Pancreas (tissue), 10 donors: ENCODE data around the gene SNX24. TPM values are rescaled to one million over a fixed set of nuclear protein-coding genes. Genes with fewer than 3 reads are reported as not detected.

ENCODE experiments used
- ATAC-seq, 4 donors: fragments of 200-7000 bp; cut with Tn5 transposase; one replicate each; pipeline versions ENCODE4 v1.8.0 to v1.9.1; 2020; ENCODE audit warnings: mild to moderate bottlenecking in 4 of 4, moderate library complexity in 4 of 4
- DNase-seq, 6 donors: peaks; one replicate each; pipeline ENCODE4 v3.0.0-alpha.2; 2020
- FAIRE-seq: peaks from 2 replicates; lab custom pipeline; 2012; peaks lifted over from hg19 to GRCh38; lab: Jason Lieb, UNC
- H3K27ac ChIP-seq, 4 donors: fragments of 200-600 bp; sonication (generic); 1 replicate in 3 of 4; 2 replicates in 1 of 4; pipeline versions ENCODE4 v1.5.0 to v1.8.0; 2020
- H3K27me3 ChIP-seq, 4 donors: fragments of 200-600 bp; one replicate each; pipeline ENCODE4 v1.8.0; 2021
- H3K36me3 ChIP-seq, 3 donors: fragments of 200-600 bp; sonication (generic) in 1 of 3; one replicate each; pipeline versions ENCODE4 v1.5.0 to v1.8.0; 2020 to 2021
- H3K4me1 ChIP-seq, 3 donors: fragments of 200-600 bp; one replicate each; pipeline ENCODE4 v1.8.0; 2021
- H3K4me3 ChIP-seq, 4 donors: fragments of 200-600 bp; sonication (generic) in 2 of 4; one replicate each; pipeline versions ENCODE4 v1.5.0 to v1.8.0; 2020 to 2021
- H3K9me3 ChIP-seq, 4 donors: fragments of 200-600 bp; one replicate each; pipeline ENCODE4 v1.8.0; 2021
- WGBS, 2 donors: extraction: QIAGEN DNeasy Blood & Tissue Kit; methylation state at CpG; one replicate each; pipeline ENCODE4 v1.1.7; 2013; 5-methylcytosine and 5-hydroxymethylcytosine counted together
- intact Hi-C, 3 donors: fragments of 100-400 bp; cut with DNase I; formaldehyde crosslinking; loops; one replicate each; pipeline versions ENCODE4 v1.11.1 to v1.14.2; 2022
- polyA plus RNA-seq, 2 donors: library from polyadenylated mRNA; stranded (reverse); fragments of 200-250 nt; gene quantifications; one replicate each; pipeline ENCODE4 v1.2.3, GENCODE V29; 2013
- total RNA-seq, 6 donors: library from RNA; stranded (reverse); fragmentation: NEBNext Ultra II Directional in 4 of 6; extraction: Animal tissue kit (Norgen Biotek cat#: 25700) in 4 of 6; gene quantifications; one replicate each; pipeline versions ENCODE4 v1.2.1 to v1.2.4, GENCODE V29; 2021 to 2023
- TF ChIP-seq, protein P1 (sequence below), 4 donors: fragments of 200-600 bp; sonication (generic) in 3 of 4; IDR thresholded peaks; one replicate each; pipeline versions ENCODE4 v1.5.0 to v1.8.0; 2021; ENCODE audit warnings: antibody characterized with exemption in 4 of 4
- donor health status: healthy with polysubstance abuse.
- donor health status: DM: no; HTN: no; CAD: no; lungs with moderate emphysema.
- donor health status: DM: no; HTN: no; CAD: no.
- donor health status: control.
- donor health status: control.
- donor health status: Bipolar disorder and iron deficiency.
- donor health status: DM: yes; HTN: yes; CAD: no.
- donor health status: DM: no; HTN: no; CAD: no.
- donor health status: DM: no; HTN: no; CAD: no.
- donor health status: DM: yes; HTN: yes; CAD: no.

SNX24 gene
- total and polyA plus RNA-seq, 8 donors, result 5.2 to 10.0 (median 6.9) TPM

- Histone ChIP-seq H3K9me3 (no peaks in the 10 kb centered on the region), H3K27me3 (no peaks in the 10 kb centered on the region), H3K4me3 (no peak overlapping the region), H3K36me3 (peaks cover 0 to 17% (median 7%) of the 10 kb centered on the region in 3 donors), H3K4me1 (no peaks in the 10 kb centered on the region), H3K27ac (no peak overlapping the region)
- FAIRE-seq (no peak), ATAC-seq (no peak), DNase-seq (no peak)
- intact Hi-C loops, result no loop called here
- WGBS, 2 donors, result 77 to 83% methylated on average over 5 of the region's 5 CpGs
- TF ChIP-seq, protein P1, sequence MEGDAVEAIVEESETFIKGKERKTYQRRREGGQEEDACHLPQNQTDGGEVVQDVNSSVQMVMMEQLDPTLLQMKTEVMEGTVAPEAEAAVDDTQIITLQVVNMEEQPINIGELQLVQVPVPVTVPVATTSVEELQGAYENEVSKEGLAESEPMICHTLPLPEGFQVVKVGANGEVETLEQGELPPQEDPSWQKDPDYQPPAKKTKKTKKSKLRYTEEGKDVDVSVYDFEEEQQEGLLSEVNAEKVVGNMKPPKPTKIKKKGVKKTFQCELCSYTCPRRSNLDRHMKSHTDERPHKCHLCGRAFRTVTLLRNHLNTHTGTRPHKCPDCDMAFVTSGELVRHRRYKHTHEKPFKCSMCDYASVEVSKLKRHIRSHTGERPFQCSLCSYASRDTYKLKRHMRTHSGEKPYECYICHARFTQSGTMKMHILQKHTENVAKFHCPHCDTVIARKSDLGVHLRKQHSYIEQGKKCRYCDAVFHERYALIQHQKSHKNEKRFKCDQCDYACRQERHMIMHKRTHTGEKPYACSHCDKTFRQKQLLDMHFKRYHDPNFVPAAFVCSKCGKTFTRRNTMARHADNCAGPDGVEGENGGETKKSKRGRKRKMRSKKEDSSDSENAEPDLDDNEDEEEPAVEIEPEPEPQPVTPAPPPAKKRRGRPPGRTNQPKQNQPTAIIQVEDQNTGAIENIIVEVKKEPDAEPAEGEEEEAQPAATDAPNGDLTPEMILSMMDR (IDR thresholded peaks at IDR 0.05), result no peak
These were observed 28.7 kb upstream of the SNX24 start for GRCh38 chr5:122816756-122817155.

DNA sequence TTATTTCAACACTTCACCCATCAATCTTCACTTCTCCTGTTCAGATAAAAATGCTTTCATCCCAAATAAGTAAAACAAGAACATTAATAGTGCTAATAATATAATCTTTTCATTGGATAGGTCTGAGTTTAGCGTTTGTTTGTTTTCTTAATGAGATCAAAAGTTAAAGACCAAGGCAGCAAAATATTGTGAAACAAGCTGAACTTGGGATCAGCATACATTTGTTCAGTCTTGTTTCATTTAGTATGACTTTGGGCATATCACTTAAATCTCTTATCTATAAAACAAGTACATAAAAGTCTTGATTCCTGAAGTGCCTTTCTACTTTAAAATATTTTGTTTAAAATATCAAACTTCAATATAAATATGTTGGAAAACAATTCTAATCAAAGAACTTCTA is 13.4 kb upstream of the SNX24 start:
- intact Hi-C loops, result no loop called here
- TF ChIP-seq, protein P1 (IDR thresholded peaks at IDR 0.05), result no peak
- DNase-seq (no peak), FAIRE-seq (peak; percentile 37), ATAC-seq (no peak)
- H3K4me3 ChIP-seq, result no peak overlapping the region
- H3K36me3 ChIP-seq, result peaks cover 0 to 3% (median 0%) of the 10 kb centered on the region in 3 donors
- H3K27me3 ChIP-seq, result no peaks in the 10 kb centered on the region
- WGBS, 2 donors, result 33 to 45% methylated on average over 1 of the region's 1 CpG
- no peaks in the 10 kb centered on the region for H3K9me3 ChIP-seq
- H3K4me1 ChIP-seq, result no peaks in the 10 kb centered on the region
- H3K27ac ChIP-seq, result no peak overlapping the region

DNA sequence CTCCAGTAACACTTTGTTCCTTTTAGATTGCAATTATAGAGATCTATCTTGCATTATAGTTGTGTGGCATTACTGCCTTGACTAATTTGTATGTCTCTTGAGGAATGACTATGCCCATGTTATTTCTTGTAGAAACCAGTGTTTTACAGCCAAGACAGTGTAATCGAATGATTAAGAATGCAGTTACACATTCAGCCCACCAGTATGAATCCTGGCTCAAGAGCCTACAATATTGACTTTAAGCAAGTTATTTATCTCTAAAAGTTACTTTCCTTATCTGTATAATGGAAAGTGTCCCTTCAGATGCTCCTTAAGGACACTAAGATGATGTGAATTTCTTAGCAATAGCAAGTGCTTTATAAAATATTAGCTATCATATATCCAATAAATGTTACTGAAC is 9.7 kb upstream of the SNX24 start:
- Histone ChIP-seq H3K4me1 (no peaks in the 10 kb centered on the region), H3K27me3 (no peaks in the 10 kb centered on the region), H3K27ac (no peak overlapping the region), H3K4me3 (no peak overlapping the region), H3K9me3 (no peaks in the 10 kb centered on the region), H3K36me3 (no peaks in the 10 kb centered on the region)
- DNase-seq (no peak), FAIRE-seq (no peak), ATAC-seq (no peak)
- intact Hi-C loops, result no loop called here
- TF ChIP-seq, protein P1 (IDR thresholded peaks at IDR 0.05), result no peak
- 85 to 90% methylated on average over 1 of the region's 1 CpG for WGBS, 2 donors

GRCh38 chr5:122836947-122837346 is 8.5 kb upstream of the SNX24 start:
- WGBS, 2 donors, result 76 to 88% methylated on average over 3 of the region's 3 CpGs
- Histone ChIP-seq H3K9me3 (no peaks in the 10 kb centered on the region), H3K27me3 (no peaks in the 10 kb centered on the region), H3K36me3 (no peaks in the 10 kb centered on the region), H3K4me1 (no peaks in the 10 kb centered on the region), H3K27ac (no peak overlapping the region), H3K4me3 (no peak overlapping the region)
- DNase-seq, result no peak
- ATAC-seq, result no peak
- intact Hi-C loops, result no loop called here
- TF ChIP-seq, protein P1 (IDR thresholded peaks at IDR 0.05), result no peak
- FAIRE-seq, result no peak

DNA sequence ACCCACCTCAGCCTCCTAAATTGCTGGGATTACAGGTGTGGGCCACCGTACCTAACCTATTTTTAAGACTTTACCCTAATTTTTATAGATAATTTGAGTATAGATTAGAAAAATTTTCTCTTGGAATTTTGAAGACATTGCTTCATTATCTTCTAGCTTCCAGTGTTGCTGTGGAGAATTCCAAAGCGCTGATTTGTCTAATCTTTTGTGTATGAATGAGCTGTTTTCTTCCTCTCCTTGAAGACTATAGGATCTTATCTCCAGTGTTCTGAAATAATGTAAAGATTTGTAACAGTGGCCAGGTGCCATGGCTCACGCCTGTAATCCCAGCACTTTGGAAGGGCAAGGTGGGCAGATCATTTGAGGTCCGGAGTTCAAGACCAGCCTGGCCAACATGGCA is 5.7 kb upstream of the SNX24 start:
- ATAC-seq (no peak), DNase-seq (no peak), FAIRE-seq (no peak)
- Histone ChIP-seq H3K4me1 (no peaks in the 10 kb centered on the region), H3K27me3 (no peaks in the 10 kb centered on the region), H3K4me3 (no peak overlapping the region), H3K36me3 (no peaks in the 10 kb centered on the region), H3K9me3 (no peaks in the 10 kb centered on the region), H3K27ac (no peak overlapping the region)
- intact Hi-C loops, result no loop called here
- 90 to 95% methylated on average over 4 of the region's 4 CpGs for WGBS, 2 donors
- TF ChIP-seq, protein P1 (IDR thresholded peaks at IDR 0.05), result no peak
